SU-DHL-6 (cell line): ENCODE measurements around the gene CALML3.
"Not testable (repeated sequence)": the region's sequence is repeated elsewhere in the genome, so short reads cannot be mapped to it uniquely, and the experiment has no call there.

Experiments
- H2AFZ ChIP-seq: fragments of 200-600 bp; sonication (generic); 2 replicates; pipeline ENCODE4 v1.6.1; 2014; ENCODE audit warnings: low read depth, mild to moderate bottlenecking, moderate library complexity, mixed read lengths, antibody characterized with exemption, low read length; ENCODE audit not compliant: severe bottlenecking
- H3F3A ChIP-seq: fragments of 200-600 bp; shearing (Covaris generic); 2 replicates; pipeline ENCODE4 v1.6.0; 2016; ENCODE audit warnings: antibody characterized with exemption, mild to moderate bottlenecking; ENCODE audit not compliant: insufficient read depth
- H3K27ac ChIP-seq: fragments of 200-600 bp; sonication (generic); 2 replicates; pipeline ENCODE4 v1.5.1; 2016; ENCODE audit warnings: low read depth, mild to moderate bottlenecking, low read length, moderate library complexity, mixed read lengths
- H3K27me3 ChIP-seq: fragments of 200-600 bp; sonication (generic), shearing (Covaris generic); 2 replicates; pipeline ENCODE4 v1.6.0; 2014; ENCODE audit warnings: mild to moderate bottlenecking, low read length
- H3K36me3 ChIP-seq: fragments of 200-600 bp; sonication (generic); 2 replicates; pipeline ENCODE4 v1.6.1; 2014; ENCODE audit warnings: mild to moderate bottlenecking, low read length, mixed read lengths
- H3K4me2 ChIP-seq: fragments of 300-600, 200-600 bp; shearing (Covaris generic), sonication (generic); 2 replicates; pipeline ENCODE4 v1.6.0; 2014; ENCODE audit warnings: low read length, low read depth, mild to moderate bottlenecking; ENCODE audit not compliant: poor library complexity, severe bottlenecking
- H3K4me3 ChIP-seq: fragments of 200-600 bp; sonication (generic); 2 replicates; pipeline ENCODE4 v1.5.1; 2014; ENCODE audit warnings: antibody characterized with exemption, low read length, mild to moderate bottlenecking, mixed read lengths; ENCODE audit not compliant: insufficient read depth, poor library complexity, severe bottlenecking
- H3K79me2 ChIP-seq: fragments of 200-600 bp; sonication (generic); 2 replicates; pipeline ENCODE4 v1.6.1; 2014; ENCODE audit warnings: mild to moderate bottlenecking, low read length, moderate library complexity; ENCODE audit not compliant: insufficient read depth
- H3K9ac ChIP-seq: fragments of 200-600 bp; sonication (generic); 2 replicates; pipeline ENCODE4 v1.7.0; 2014; ENCODE audit warnings: mild to moderate bottlenecking, low read length
- H3K9me2 ChIP-seq: fragments of 200-600 bp; sonication (generic); replicated peaks from 2 replicates; pipeline ENCODE4 v1.6.1; 2014; ENCODE audit warnings: low read length; ENCODE audit not compliant: insufficient read depth
- H3K9me3 ChIP-seq: fragments of 200-600 bp; sonication (generic); 2 replicates; pipeline ENCODE4 v1.6.1; 2014; ENCODE audit warnings: low read length, mixed read lengths; ENCODE audit not compliant: insufficient read depth
- H4K20me1 ChIP-seq: fragments of 200-600 bp; sonication (generic); 2 replicates; pipeline ENCODE4 v1.6.1; 2014; ENCODE audit warnings: low read depth, mild to moderate bottlenecking, antibody characterized with exemption, low read length, moderate library complexity, mixed read lengths
- CTCF ChIP-seq: fragments of 200-600 bp; sonication (generic); IDR thresholded peaks from one replicate; pipeline ENCODE4 v1.5.1; 2017; ENCODE audit warnings: antibody characterized with exemption, mild to moderate bottlenecking, low read length, moderate library complexity; ENCODE audit not compliant: insufficient read depth, poor library complexity, severe bottlenecking
- EZH2phosphoT487 ChIP-seq: fragments of 200-600 bp; sonication (generic), shearing (Covaris generic); conservative IDR thresholded peaks from 2 replicates; pipeline ENCODE4 v1.6.1; 2018; ENCODE audit warnings: mild to moderate bottlenecking, antibody characterized with exemption, low read length, moderate library complexity, mixed read lengths

The CALML3 gene

GRCh38 chr10:5524641-5525560 lies at the start of gene CALML3:
Gene CALML3, plus strand, starts transcription at chr10:5524961. Its CDS starts 125 bp downstream, at chr10:5525086.
- H3K27ac ChIP-seq: no peak within 1 kb of the TSS
- H2AFZ ChIP-seq: no peak within 1 kb of the TSS
- TF ChIP-seq EZH2phosphoT487 (no peak), CTCF (no peak)
- no peaks in the 10 kb centered on the region for H3K36me3 ChIP-seq
- H3K9me3 ChIP-seq: no peaks in the 10 kb centered on the region
- no peaks in the 10 kb centered on the region for H3K79me2 ChIP-seq
- no peaks in the 10 kb centered on the region for H3F3A ChIP-seq
- no peak within 1 kb of the TSS for H3K9ac ChIP-seq
- no peaks in the 10 kb centered on the region for H3K27me3 ChIP-seq
- no peaks in the 10 kb centered on the region for H4K20me1 ChIP-seq
- H3K9me2 ChIP-seq: no peaks in the 10 kb centered on the region
- H3K4me2 ChIP-seq: no peak within 1 kb of the TSS
- no peak within 1 kb of the TSS for H3K4me3 ChIP-seq

DNA sequence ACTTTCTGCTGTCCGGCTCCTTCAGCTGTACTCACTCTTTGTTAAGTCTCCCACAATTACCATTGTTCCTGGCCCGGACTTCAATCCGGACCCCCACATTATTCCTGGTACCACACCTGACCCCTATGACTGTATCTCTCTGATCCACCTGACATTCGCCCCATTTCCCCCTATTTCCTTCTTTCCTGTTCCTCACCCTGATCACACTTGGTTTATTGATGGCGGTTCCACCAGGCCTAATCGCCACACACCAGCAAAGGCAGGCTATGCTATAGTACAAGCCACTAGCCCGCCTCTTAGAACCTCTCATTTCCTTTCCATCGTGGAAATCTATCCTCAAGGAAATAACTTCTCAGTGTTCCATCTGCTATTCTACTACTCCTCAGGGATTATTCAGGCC lies 49.7 kb upstream of the CALML3 start:
- not testable (repeated sequence) for H4K20me1 ChIP-seq, H3K36me3 ChIP-seq

GRCh38 chr10:5475974-5476807 lies 48.6 kb upstream of the CALML3 start:
- not testable (repeated sequence) for H3K27me3 ChIP-seq, H3K9me3 ChIP-seq, H3K4me3 ChIP-seq, H3K9me2 ChIP-seq, H4K20me1 ChIP-seq, H3K4me2 ChIP-seq, H3K79me2 ChIP-seq, H2AFZ ChIP-seq, H3K9ac ChIP-seq, H3K36me3 ChIP-seq, H3K27ac ChIP-seq, H3F3A ChIP-seq

More for the DNA sequence above, 49.7 kb upstream of the CALML3 start:
- H3K4me2 ChIP-seq, H3K27ac ChIP-seq, H3K9me3 ChIP-seq, H3K9me2 ChIP-seq, H3K4me3 ChIP-seq, H3K27me3 ChIP-seq, H2AFZ ChIP-seq, H3K79me2 ChIP-seq, H3K9ac ChIP-seq, H3F3A ChIP-seq: not testable (repeated sequence)

GRCh38 chr10:5476918-5477525 lies 47.7 kb upstream of the CALML3 start:
- no peaks in the 10 kb centered on the region for H3F3A ChIP-seq
- H3K9me3 ChIP-seq: no peaks in the 10 kb centered on the region
- H3K36me3 ChIP-seq: no peaks in the 10 kb centered on the region
- H3K9ac ChIP-seq: no peak overlapping the region
- H2AFZ ChIP-seq: no peak overlapping the region
- no peaks in the 10 kb centered on the region for H3K27me3 ChIP-seq
- no peaks in the 10 kb centered on the region for H4K20me1 ChIP-seq
- H3K27ac ChIP-seq: no peak overlapping the region
- no peak overlapping the region for H3K4me3 ChIP-seq
- H3K4me2 ChIP-seq: no peak overlapping the region
- H3K9me2 ChIP-seq: no peaks in the 10 kb centered on the region
- TF ChIP-seq EZH2phosphoT487 (no peak), CTCF (no peak)
- H3K79me2 ChIP-seq: no peaks in the 10 kb centered on the region
